ENCODE measurements around the gene CYP1B1.

CYP1B1 gene

GRCh38 chr2:38107738-38108410 is 31.9 kb upstream of the CYP1B1 start:
- no peak for TF ChIP-seq ZNF274 (IDR thresholded peaks at IDR 0.05; ENCODE audit: low read depth, low read length)
- H3K4me3 ChIP-seq (ENCODE audit: low read length) = no peak overlapping the region

- no peak overlapping the region for H3K4me3 ChIP-seq (ENCODE audit: low read length)
- no peak for TF ChIP-seq ZNF274 (IDR thresholded peaks at IDR 0.05; ENCODE audit: low read depth, low read length)
These were observed 30.6 kb upstream of the CYP1B1 start for GRCh38 chr2:38106405-38107094.

GRCh38 chr2:38105922-38106321 is 30.0 kb upstream of the CYP1B1 start:
- no peak overlapping the region for H3K4me3 ChIP-seq (ENCODE audit: low read length)
- TF ChIP-seq ZNF274 (IDR thresholded peaks at IDR 0.05; ENCODE audit: low read depth, low read length) = no peak

- H3K4me3 ChIP-seq (ENCODE audit: low read length) = no peak overlapping the region
- no peak for TF ChIP-seq ZNF274 (IDR thresholded peaks at IDR 0.05; ENCODE audit: low read depth, low read length)
These were observed 28.6 kb upstream of the CYP1B1 start for GRCh38 chr2:38104598-38104997.

GRCh38 chr2:38100328-38100727 is 24.4 kb upstream of the CYP1B1 start:
- no peak for TF ChIP-seq ZNF274 (IDR thresholded peaks at IDR 0.05; ENCODE audit: low read depth, low read length)
- H3K4me3 ChIP-seq (ENCODE audit: low read length) = no peak overlapping the region

- H3K4me3 ChIP-seq (ENCODE audit: low read length) = no peak overlapping the region
- no peak for TF ChIP-seq ZNF274 (IDR thresholded peaks at IDR 0.05; ENCODE audit: low read depth, low read length)
These were observed 23.4 kb upstream of the CYP1B1 start for GRCh38 chr2:38099099-38100028.

GRCh38 chr2:38098421-38099098 is 22.6 kb upstream of the CYP1B1 start:
- no peak for TF ChIP-seq ZNF274 (IDR thresholded peaks at IDR 0.05; ENCODE audit: low read depth, low read length)
- H3K4me3 ChIP-seq (ENCODE audit: low read length) = no peak overlapping the region; the same call in 1 of the 2 replicates

GRCh38 chr2:38097988-38098385 is 22.0 kb upstream of the CYP1B1 start:
- H3K4me3 ChIP-seq (ENCODE audit: low read length) = no peak overlapping the region
- no peak for TF ChIP-seq ZNF274 (IDR thresholded peaks at IDR 0.05; ENCODE audit: low read depth, low read length)

- no peak overlapping the region for H3K4me3 ChIP-seq (ENCODE audit: low read length)
These were observed 21.5 kb upstream of the CYP1B1 start for GRCh38 chr2:38097258-38097987.

GRCh38 chr2:38095996-38096861 is 20.3 kb upstream of the CYP1B1 start:
- TF ChIP-seq ZNF274 (IDR thresholded peaks at IDR 0.05; ENCODE audit: low read depth, low read length) = no peak
- H3K4me3 ChIP-seq (ENCODE audit: low read length) = no peak overlapping the region

More at GRCh38 chr2:38097258-38097987, 21.5 kb upstream of the CYP1B1 start:
- no peak for TF ChIP-seq ZNF274 (IDR thresholded peaks at IDR 0.05; ENCODE audit: low read depth, low read length)

- no peak overlapping the region for H3K4me3 ChIP-seq (ENCODE audit: low read length)
- no peak for TF ChIP-seq ZNF274 (IDR thresholded peaks at IDR 0.05; ENCODE audit: low read depth, low read length)
These were observed 19.4 kb upstream of the CYP1B1 start for GRCh38 chr2:38095079-38095995.
